Hepatocyte (in vitro differentiated cells): ENCODE data around the gene SQOR.

ENCODE experiments used
- CTCF ChIP-seq: fragments of 200-600 bp; sonication (generic); IDR thresholded peaks from 2 replicates; pipeline ENCODE4 v1.5.1; 2016; ENCODE audit warnings: antibody characterized with exemption, mild to moderate bottlenecking; ENCODE audit not compliant: poor library complexity
- EZH2 ChIP-seq: fragments of 200-600 bp; sonication (generic); IDR thresholded peaks from 2 replicates; pipeline ENCODE4 v1.6.1; 2016; ENCODE audit warnings: antibody characterized with exemption, mild to moderate bottlenecking, borderline replicate concordance
- EZH2phosphoT487 ChIP-seq: fragments of 200-600 bp; sonication (generic); IDR thresholded peaks from one replicate; pipeline ENCODE4 v1.6.1; 2018; ENCODE audit warnings: antibody characterized with exemption, mild to moderate bottlenecking, low read depth, moderate library complexity; ENCODE audit not compliant: unreplicated experiment, severe bottlenecking

- no peak for TF ChIP-seq CTCF
- TF ChIP-seq EZH2phosphoT487 = no peak
- TF ChIP-seq EZH2 = no peak
Measured at GRCh38 chr15:45684533-45684932, 49.7 kb downstream of the SQOR start.
